OCI-LY3 (cell line): ENCODE results near the gene UCP1.

Source experiments
- H2AFZ ChIP-seq: fragments of 200-600, 300-600 bp; shearing (Covaris generic); 2 replicates; pipeline ENCODE4 v1.6.0; 2014; ENCODE audit warnings: antibody characterized with exemption, low read depth, low read length
- H3K27ac ChIP-seq: fragments of 200-600, 300-600 bp; sonication (generic); 2 replicates; pipeline ENCODE4 v1.5.1; 2014; ENCODE audit warnings: mild to moderate bottlenecking, low read length, moderate library complexity, mixed read lengths
- H3K27me3 ChIP-seq: fragments of 200-600, 300-600 bp; sonication (generic); 2 replicates; pipeline ENCODE4 v1.6.1; 2014; ENCODE audit warnings: low read depth, low read length, mixed read lengths
- H3K36me3 ChIP-seq: fragments of 200-600, 300-600 bp; sonication (generic); replicated peaks from 2 replicates; pipeline ENCODE3; 2014; ENCODE audit warnings: low read depth, low read length, mixed read lengths
- H3K4me1 ChIP-seq: fragments of 300-600, 200-600 bp; sonication (generic); 2 replicates; pipeline ENCODE4 v1.6.1; 2014; ENCODE audit warnings: low read length, mixed read lengths
- H3K4me2 ChIP-seq: fragments of 200-600, 300-600 bp; sonication (generic); 2 replicates; pipeline ENCODE4 v1.6.1; 2014; ENCODE audit warnings: low read length, mixed read lengths
- H3K4me3 ChIP-seq: fragments of 300-600, 200-600 bp; sonication (generic); 2 replicates; pipeline ENCODE4 v1.5.1; 2014; ENCODE audit warnings: antibody characterized with exemption, mild to moderate bottlenecking, low read length, moderate library complexity
- H3K79me2 ChIP-seq: fragments of 300-600, 200-600 bp; shearing (Covaris generic); 2 replicates; pipeline ENCODE4 v1.6.1; 2014; ENCODE audit warnings: mild to moderate bottlenecking, low read length, mixed read lengths
- H3K9ac ChIP-seq: fragments of 300-600, 200-600 bp; shearing (Covaris generic); 2 replicates; pipeline ENCODE4 v1.6.0; 2014; ENCODE audit warnings: mild to moderate bottlenecking, low read length, moderate library complexity
- H3K9me3 ChIP-seq: fragments of 200-600, 300-600 bp; shearing (Covaris generic); 2 replicates; pipeline ENCODE4 v1.6.1; 2014; ENCODE audit warnings: low read length, mixed read lengths; ENCODE audit not compliant: insufficient read depth
- H4K20me1 ChIP-seq: fragments of 200-600, 300-600 bp; sonication (generic); 2 replicates; pipeline ENCODE4 v1.6.1; 2016; ENCODE audit warnings: low read length, mixed read lengths; ENCODE audit not compliant: insufficient read depth
- EZH2phosphoT487 ChIP-seq: fragments of 200-600 bp; shearing (Covaris generic); IDR thresholded peaks from 2 replicates; pipeline ENCODE4 v1.6.1; 2018; ENCODE audit warnings: antibody characterized with exemption, mixed run types, low read depth
- TF ChIP-seq, protein P1 (sequence below): fragments of 200-600, 300-600 bp; sonication (generic); IDR thresholded peaks from 2 replicates; pipeline ENCODE4 v1.5.1; 2014; ENCODE audit warnings: antibody characterized with exemption, low read length, low read depth

The UCP1 gene

DNA sequence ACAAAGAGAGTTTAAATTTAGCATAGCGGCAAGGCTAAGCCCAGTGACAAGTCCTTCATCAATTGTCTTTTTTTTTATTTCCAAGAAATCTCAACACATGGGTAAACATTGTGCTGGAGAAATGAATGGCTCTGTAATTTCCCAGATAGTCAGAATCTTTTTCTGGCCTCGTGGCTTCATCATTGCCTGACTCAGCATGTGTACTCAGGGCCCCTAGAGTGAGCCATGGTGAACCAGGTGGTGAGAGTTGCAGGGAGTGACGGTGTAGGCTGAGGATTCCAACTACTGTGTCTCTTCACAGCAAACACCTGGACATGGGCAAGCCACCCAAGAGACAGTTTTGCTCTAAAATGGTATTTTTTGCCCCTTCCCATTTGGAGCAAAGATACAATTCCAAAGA lies 43.1 kb upstream of the UCP1 start:
- no peak overlapping the region for H3K27ac ChIP-seq
- H3K4me2 ChIP-seq, result no peak overlapping the region
- H3K4me3 ChIP-seq, result no peak overlapping the region
- H3K4me1 ChIP-seq, result peaks cover 14% of the 10 kb centered on the region
- no peaks in the 10 kb centered on the region for H3K79me2 ChIP-seq
- TF ChIP-seq, protein P1, sequence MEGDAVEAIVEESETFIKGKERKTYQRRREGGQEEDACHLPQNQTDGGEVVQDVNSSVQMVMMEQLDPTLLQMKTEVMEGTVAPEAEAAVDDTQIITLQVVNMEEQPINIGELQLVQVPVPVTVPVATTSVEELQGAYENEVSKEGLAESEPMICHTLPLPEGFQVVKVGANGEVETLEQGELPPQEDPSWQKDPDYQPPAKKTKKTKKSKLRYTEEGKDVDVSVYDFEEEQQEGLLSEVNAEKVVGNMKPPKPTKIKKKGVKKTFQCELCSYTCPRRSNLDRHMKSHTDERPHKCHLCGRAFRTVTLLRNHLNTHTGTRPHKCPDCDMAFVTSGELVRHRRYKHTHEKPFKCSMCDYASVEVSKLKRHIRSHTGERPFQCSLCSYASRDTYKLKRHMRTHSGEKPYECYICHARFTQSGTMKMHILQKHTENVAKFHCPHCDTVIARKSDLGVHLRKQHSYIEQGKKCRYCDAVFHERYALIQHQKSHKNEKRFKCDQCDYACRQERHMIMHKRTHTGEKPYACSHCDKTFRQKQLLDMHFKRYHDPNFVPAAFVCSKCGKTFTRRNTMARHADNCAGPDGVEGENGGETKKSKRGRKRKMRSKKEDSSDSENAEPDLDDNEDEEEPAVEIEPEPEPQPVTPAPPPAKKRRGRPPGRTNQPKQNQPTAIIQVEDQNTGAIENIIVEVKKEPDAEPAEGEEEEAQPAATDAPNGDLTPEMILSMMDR, result no peak
- TF ChIP-seq EZH2phosphoT487, result no peak
- no peaks in the 10 kb centered on the region for H3K27me3 ChIP-seq
- no peak overlapping the region for H3K9ac ChIP-seq
- H3K36me3 ChIP-seq, result no peaks in the 10 kb centered on the region
- no peaks in the 10 kb centered on the region for H4K20me1 ChIP-seq
- H3K9me3 ChIP-seq, result no peaks in the 10 kb centered on the region
- H2AFZ ChIP-seq, result no peak overlapping the region

DNA sequence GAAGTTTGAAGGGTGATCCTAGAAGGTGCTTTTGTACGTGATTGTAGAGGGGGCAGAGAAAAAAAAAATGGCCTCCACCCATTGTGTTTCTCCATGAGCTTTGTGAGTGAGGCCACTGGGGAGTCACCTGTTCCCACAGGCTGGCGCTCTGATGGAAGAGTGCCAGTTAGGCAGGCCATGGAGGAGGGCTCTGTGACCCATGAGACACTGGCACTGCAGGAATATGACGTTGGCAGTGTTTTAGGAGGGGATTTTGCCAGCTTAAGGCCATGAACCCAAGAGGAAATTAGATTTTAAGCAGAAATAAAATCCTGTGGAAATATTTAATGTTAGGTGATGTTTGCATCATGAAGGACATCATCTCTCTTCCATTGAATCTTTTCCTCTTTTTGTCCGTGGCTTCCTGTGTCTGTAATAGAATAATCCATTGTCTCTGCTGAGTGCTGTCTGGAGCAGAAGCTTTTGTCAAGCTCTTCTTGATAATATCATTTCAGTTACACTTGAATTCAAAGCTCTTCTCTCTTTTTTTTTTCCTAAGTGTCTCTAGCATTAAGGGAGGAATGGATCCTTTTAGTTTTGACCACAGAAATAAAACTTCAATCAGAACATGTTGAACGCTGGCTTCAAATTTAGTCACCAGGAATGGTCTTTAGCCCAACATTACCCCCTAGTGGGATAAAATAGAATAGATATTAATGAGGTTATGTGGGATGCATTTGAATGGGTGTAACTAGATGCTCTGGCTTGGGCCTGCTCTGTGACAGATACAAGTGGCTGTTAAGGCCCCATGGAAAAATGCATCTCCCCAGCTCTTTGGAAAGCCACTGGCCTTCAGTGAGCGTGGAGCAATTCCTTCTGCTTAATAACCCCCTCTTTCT lies 41.0 kb upstream of the UCP1 start:
- no peak overlapping the region for H3K9ac ChIP-seq
- H3K4me2 ChIP-seq, result peak overlapping the region; percentile 24
- TF ChIP-seq EZH2phosphoT487, result no peak
- TF ChIP-seq, protein P1, result peak; percentile 81
- no peaks in the 10 kb centered on the region for H3K79me2 ChIP-seq
- H3K27ac ChIP-seq, result no peak overlapping the region
- H4K20me1 ChIP-seq, result no peaks in the 10 kb centered on the region
- no peaks in the 10 kb centered on the region for H3K9me3 ChIP-seq
- no peaks in the 10 kb centered on the region for H3K36me3 ChIP-seq
- peak overlapping the region; percentile 59; the same call in 1 of the 2 replicates for H2AFZ ChIP-seq
- H3K4me3 ChIP-seq, result no peak overlapping the region
- H3K27me3 ChIP-seq, result peaks cover 3% of the 10 kb centered on the region; the same call in 1 of the 2 replicates
- H3K4me1 ChIP-seq, result peaks cover 14% of the 10 kb centered on the region

DNA sequence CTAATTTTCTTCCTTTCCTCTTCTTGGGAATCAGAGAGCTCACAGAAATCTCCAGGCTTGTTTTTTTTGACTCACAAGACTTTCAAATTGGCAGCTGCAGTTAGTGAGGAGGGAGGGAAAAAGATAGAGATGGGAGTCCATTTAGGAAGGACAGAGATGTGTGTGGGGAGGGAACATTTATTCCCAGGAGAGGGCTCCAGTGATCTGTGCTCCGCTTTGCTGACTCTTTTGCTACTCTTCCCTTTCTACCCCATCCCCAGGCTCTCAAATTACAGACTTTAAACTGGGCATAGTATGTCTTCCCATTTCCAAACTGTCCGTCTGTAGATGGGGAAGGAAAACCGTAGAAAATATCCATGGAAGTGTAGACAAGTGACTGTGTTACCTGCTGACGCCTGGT lies 39.1 kb upstream of the UCP1 start:
- Histone ChIP-seq H3K4me1 (peaks cover 14% of the 10 kb centered on the region), H3K27ac (no peak overlapping the region), H3K9me3 (no peaks in the 10 kb centered on the region), H4K20me1 (no peaks in the 10 kb centered on the region), H2AFZ (no peak overlapping the region), H3K36me3 (no peaks in the 10 kb centered on the region), H3K27me3 (peaks cover 3% of the 10 kb centered on the region; the same call in 1 of the 2 replicates), H3K4me3 (no peak overlapping the region), H3K9ac (no peak overlapping the region), H3K79me2 (no peaks in the 10 kb centered on the region), H3K4me2 (no peak overlapping the region)
- TF ChIP-seq, protein P1, result no peak
- TF ChIP-seq EZH2phosphoT487, result no peak

DNA sequence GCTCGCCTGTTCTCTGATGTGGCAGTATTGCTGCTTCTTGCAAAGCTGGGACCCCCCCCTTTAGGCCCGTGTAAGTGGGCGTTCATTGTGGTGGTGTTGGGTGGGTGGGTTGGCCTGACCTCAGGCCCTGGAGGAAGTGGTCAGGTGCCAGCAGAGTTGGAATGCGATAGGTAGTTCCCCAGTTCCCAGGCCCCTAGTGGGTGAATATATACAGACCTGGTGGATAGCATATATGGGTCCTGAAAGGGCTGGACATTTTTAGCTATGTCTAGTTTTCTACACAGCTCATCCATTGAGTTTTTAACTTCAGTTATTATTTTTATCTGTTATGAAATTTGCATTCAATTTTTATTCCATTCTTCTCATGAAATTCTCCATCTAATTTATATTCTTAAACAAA lies 35.8 kb upstream of the UCP1 start:
- Histone ChIP-seq H3K27ac (no peak overlapping the region), H3K9ac (no peak overlapping the region)

More for the DNA sequence above, 35.8 kb upstream of the UCP1 start:
- H3K27me3 ChIP-seq, result peaks cover 17% of the 10 kb centered on the region
- H3K4me1 ChIP-seq, result no peaks in the 10 kb centered on the region
- H3K4me2 ChIP-seq, result no peak overlapping the region
- no peaks in the 10 kb centered on the region for H4K20me1 ChIP-seq
- no peak for TF ChIP-seq EZH2phosphoT487
- TF ChIP-seq, protein P1, result no peak
- no peak overlapping the region for H3K4me3 ChIP-seq
- H3K79me2 ChIP-seq, result no peaks in the 10 kb centered on the region
- no peak overlapping the region for H2AFZ ChIP-seq
- H3K9me3 ChIP-seq, result no peaks in the 10 kb centered on the region
- no peaks in the 10 kb centered on the region for H3K36me3 ChIP-seq
